GM12864 (cell line): ENCODE data around the gene SCUBE1.

Experiments
- DNase-seq: peaks from one replicate; pipeline ENCODE4 v3.0.0-alpha.2; 2011; ENCODE audit warnings: low read depth
- H3K4me3 ChIP-seq: 2 replicates; pipeline ENCODE4 v1.5.1; 2011; ENCODE audit warnings: mild to moderate bottlenecking, low read depth, low read length, control low read depth
- CTCF ChIP-seq: IDR thresholded peaks from 2 replicates; pipeline ENCODE4 v1.5.1; 2011; ENCODE audit warnings: low read depth, mild to moderate bottlenecking, moderate library complexity, low read length, control low read depth, inconsistent platforms; ENCODE audit errors: missing control alignments

SCUBE1 gene

DNA sequence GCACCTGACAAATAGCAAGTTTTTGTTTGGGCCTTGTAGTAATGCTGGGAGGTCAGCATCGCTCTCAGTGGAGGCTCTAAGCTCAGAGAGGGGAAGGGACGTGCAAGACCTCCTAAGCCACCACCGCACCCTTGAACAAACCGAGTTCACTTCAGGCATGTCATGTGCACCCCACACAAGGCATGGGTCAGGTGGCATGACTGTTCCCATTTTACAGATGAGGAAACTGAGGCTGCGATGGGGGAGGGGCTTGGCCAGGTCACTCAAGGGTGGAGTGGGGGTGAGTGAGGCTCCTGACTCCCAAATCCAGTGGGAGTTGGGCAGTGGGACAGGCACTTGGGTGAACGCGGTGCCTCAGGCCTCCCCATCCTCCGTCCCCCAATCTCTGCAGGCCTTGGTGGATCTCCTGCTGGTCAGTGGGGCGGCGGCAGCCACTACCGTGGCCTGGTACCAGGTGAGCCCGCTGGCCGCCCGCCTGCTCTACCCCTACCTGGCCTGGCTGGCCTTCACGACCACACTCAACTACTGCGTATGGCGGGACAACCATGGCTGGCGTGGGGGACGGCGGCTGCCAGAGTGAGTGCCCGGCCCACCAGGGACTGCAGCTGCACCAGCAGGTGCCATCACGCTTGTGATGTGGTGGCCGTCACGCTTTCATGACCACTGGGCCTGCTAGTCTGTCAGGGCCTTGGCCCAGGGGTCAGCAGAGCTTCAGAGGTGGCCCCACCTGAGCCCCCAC, 180.6 kb downstream of the SCUBE1 start:
- DNase-seq = no peak
- H3K4me3 ChIP-seq = no peak overlapping the region
- TF ChIP-seq CTCF = no peak

GRCh38 chr22:43160497-43161126, 182.6 kb downstream of the SCUBE1 start:
- no peak for TF ChIP-seq CTCF
- no peak overlapping the region for H3K4me3 ChIP-seq
- DNase-seq = no peak

DNA sequence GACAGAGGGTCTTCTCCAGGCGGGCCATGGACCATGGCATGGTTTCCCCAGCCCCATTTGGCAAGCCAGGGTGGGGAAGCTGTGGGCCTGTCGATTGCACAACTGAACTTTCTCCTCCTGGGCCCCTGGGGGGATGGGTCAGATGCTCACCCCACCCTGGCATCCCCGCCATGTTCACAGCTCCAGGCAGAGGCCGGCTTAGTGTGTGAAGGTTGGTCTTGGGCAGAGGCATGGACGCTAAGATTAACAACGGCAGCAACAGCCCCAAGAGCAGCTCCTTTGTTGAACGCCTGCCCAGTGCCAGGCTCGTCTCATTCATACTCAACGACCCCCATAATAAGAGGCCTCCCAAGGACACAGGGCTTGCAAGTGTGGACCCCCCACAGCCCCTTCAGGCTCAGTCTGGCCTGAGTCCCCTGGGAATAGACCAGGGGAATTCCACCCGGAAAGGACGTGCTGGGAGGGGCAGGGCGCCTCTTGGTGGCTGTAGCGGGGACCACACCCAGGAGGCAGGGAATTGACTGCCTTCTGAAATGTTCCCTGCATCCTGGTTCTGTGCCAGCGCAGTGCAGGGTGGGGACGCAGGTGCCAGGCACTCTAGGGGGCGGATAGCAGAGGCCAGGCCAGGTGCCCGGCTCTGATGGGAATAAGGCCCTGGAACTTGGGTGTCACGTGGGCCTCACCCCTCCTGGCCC, 183.5 kb downstream of the SCUBE1 start:
- peak; percentile 52 for TF ChIP-seq CTCF
- H3K4me3 ChIP-seq = no peak overlapping the region
- DNase-seq = no peak

- no peak for DNase-seq
- TF ChIP-seq CTCF = no peak
- H3K4me3 ChIP-seq = no peak overlapping the region
These were observed 184.2 kb downstream of the SCUBE1 start for GRCh38 chr22:43158778-43159483.

- H3K4me3 ChIP-seq = no peak overlapping the region
- DNase-seq = no peak
- TF ChIP-seq CTCF = no peak
These were observed 185.2 kb downstream of the SCUBE1 start for GRCh38 chr22:43157874-43158546.

- no peak for DNase-seq
- TF ChIP-seq CTCF = no peak
- H3K4me3 ChIP-seq = no peak overlapping the region
These were observed 186.8 kb downstream of the SCUBE1 start for GRCh38 chr22:43156413-43156812.
